NCI-H1436 treated with DMSO at 0.1 percent for 48 hours (cell line): Measurements from ENCODE around the gene GALNT10.

ENCODE experiments used
- DNase-seq: peaks from one replicate; lab custom pipeline; 2025; lab: John Stamatoyannopoulos, UW

GALNT10 gene

GRCh38 chr5:154406826-154407225 is 216.3 kb downstream of the GALNT10 start:
- no peak for DNase-seq

GRCh38 chr5:154408811-154409210 is 218.3 kb downstream of the GALNT10 start:
- no peak for DNase-seq

GRCh38 chr5:154409230-154409840 is 218.8 kb downstream of the GALNT10 start:
- DNase-seq: no peak

GRCh38 chr5:154410008-154410407 is 219.5 kb downstream of the GALNT10 start:
- no peak for DNase-seq

GRCh38 chr5:154410786-154411185 is 220.3 kb downstream of the GALNT10 start:
- DNase-seq: no peak

GRCh38 chr5:154411338-154411737 is 220.8 kb downstream of the GALNT10 start:
- no peak for DNase-seq

- no peak for DNase-seq
Measured at GRCh38 chr5:154412316-154412715, 221.8 kb downstream of the GALNT10 start.

- DNase-seq: no peak
Measured at GRCh38 chr5:154412925-154413324, 222.4 kb downstream of the GALNT10 start.

GRCh38 chr5:154415114-154415513 is 224.6 kb downstream of the GALNT10 start:
- no peak for DNase-seq

- DNase-seq: no peak
Measured at GRCh38 chr5:154418344-154418820, 227.8 kb downstream of the GALNT10 start.

- DNase-seq: no peak
Measured at GRCh38 chr5:154419236-154419635, 228.7 kb downstream of the GALNT10 start.

GRCh38 chr5:154421868-154422267 is 231.3 kb downstream of the GALNT10 start:
- DNase-seq: no peak

GRCh38 chr5:154422298-154422697 is 231.8 kb downstream of the GALNT10 start:
- DNase-seq: no peak

- DNase-seq: no peak
Measured at GRCh38 chr5:154428208-154428607, 237.7 kb downstream of the GALNT10 start.

GRCh38 chr5:154429341-154429740 is 238.8 kb downstream of the GALNT10 start:
- DNase-seq: no peak

- no peak for DNase-seq
Measured at GRCh38 chr5:154430466-154430865, 239.9 kb downstream of the GALNT10 start.

- no peak for DNase-seq
Measured at GRCh38 chr5:154430961-154431630, 240.6 kb downstream of the GALNT10 start.

GRCh38 chr5:154435226-154435625 is 244.7 kb downstream of the GALNT10 start:
- DNase-seq: no peak

GRCh38 chr5:154437281-154437965 is 246.9 kb downstream of the GALNT10 start:
- DNase-seq: no peak

- DNase-seq: no peak
Measured at GRCh38 chr5:154440540-154440939, 250.0 kb downstream of the GALNT10 start.

- no peak for DNase-seq
Measured at GRCh38 chr5:154442801-154443200, 252.3 kb downstream of the GALNT10 start.

- no peak for DNase-seq
Measured at GRCh38 chr5:154444556-154445421, 254.3 kb downstream of the GALNT10 start.
